ENCODE measurements around the gene NPAS3.

DNA sequence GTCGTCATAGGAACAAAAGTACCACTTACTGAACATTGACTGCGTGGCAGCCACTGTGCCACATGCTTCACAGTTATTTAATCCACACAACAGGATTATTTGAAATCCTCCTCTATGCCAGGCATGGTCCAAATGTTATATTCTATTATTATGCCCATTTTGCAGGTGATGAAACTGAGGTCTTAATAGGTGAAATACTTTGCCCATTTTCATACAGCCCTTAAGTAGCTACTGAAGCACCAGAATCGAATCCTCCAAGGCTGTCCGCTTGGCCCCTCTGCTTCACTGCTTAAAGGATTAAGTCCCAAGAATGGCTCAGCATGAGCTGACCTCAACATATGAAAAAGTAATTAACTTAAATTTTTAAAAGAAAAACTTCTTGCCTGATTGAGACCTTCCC lies 799.4 kb downstream of the NPAS3 start:
- TF ChIP-seq GATA2 (IDR thresholded peaks at IDR 0.05; ENCODE audit: low read depth, low read length), result no peak
- no peak for TF ChIP-seq GATA3 (IDR thresholded peaks at IDR 0.05; ENCODE audit: low read depth, low read length)
